HCT116 (cell line): ENCODE measurements around the gene NOS2. TPM values are rescaled to one million over a fixed set of nuclear protein-coding genes. Genes with fewer than 3 reads are reported as not detected.

Experiments used
- ATAC-seq: fragments of 200-7000 bp; cut with Tn5 transposase; 2 replicates; pipeline ENCODE4 v1.9.1; 2020; ENCODE audit warnings: mild to moderate bottlenecking, moderate library complexity
- BruUV-seq: library from RNA; stranded (reverse); fragments of 400-500 nt; replicated peaks from 2 replicates; lab custom pipeline; 2021; lab: Mats Ljungman, UMichigan
- CTCF ChIA-PET: fragments of 300-600 bp; sonication (Branson Sonifier 250); formaldehyde crosslinking; loops from one replicate; lab custom pipeline; 2021; ENCODE audit warnings: antibody characterized with exemption; lab: Charles Lee
- POLR2A ChIA-PET: fragments of 300-600, 350-600 bp; sonication (Branson Sonifier 250); formaldehyde crosslinking; loops from one replicate; lab custom pipeline; 2021; ENCODE audit warnings: antibody characterized with exemption; lab: Charles Lee
- RAD21 ChIA-PET, 2 experiments: fragments of 300-600 bp; sonication (Branson Sonifier 250); formaldehyde crosslinking; loops; one replicate each; lab custom pipeline; 2023; ENCODE audit warnings: low total read pairs in 2 of 2; ENCODE audit not compliant: uncharacterized antibody in 2 of 2, unreplicated experiment in 2 of 2, low non-redundant PET in 1 of 2; lab: Charles Lee
- DNase-seq: peaks from one replicate; pipeline ENCODE4 v3.0.0-alpha.2; 2010; ENCODE audit warnings: low read depth, low spot score
- H2AFZ ChIP-seq: fragments of 200-600 bp; shearing (Covaris generic), sonication (generic); 2 replicates; pipeline ENCODE4 v1.6.1; 2017; ENCODE audit warnings: low read depth, mixed run types, mixed read lengths, antibody characterized with exemption, low read length; ENCODE audit not compliant: poor library complexity, severe bottlenecking
- H3K27ac ChIP-seq: 2 replicates; pipeline ENCODE4 v1.5.1; 2012; ENCODE audit warnings: low read depth, low read length
- H3K27me3 ChIP-seq: fragments of 200-600 bp; sonication (generic); 2 replicates; pipeline ENCODE4 v1.6.1; 2016; ENCODE audit warnings: mixed run types, low read length, mixed read lengths; ENCODE audit not compliant: insufficient read depth
- H3K36me3 ChIP-seq, 2 experiments: fragments of 200-500 bp in 1 of 2; fragments of 200-600 bp in 1 of 2; sonication (Bioruptor generic) in 1 of 2; sonication (generic) in 1 of 2; 2 replicates each; pipeline versions ENCODE4 v1.5.1 to v1.6.1; 2014 to 2016; ENCODE audit warnings: low read length in 2 of 2, inconsistent platforms in 1 of 2, mixed read lengths in 1 of 2, mixed run types in 1 of 2; ENCODE audit not compliant: insufficient read depth in 2 of 2, control insufficient read depth in 1 of 2
- H3K4me1 ChIP-seq, 2 experiments: fragments of 200-600 bp in 1 of 2; sonication (generic) in 1 of 2; 2 replicates each; pipeline versions ENCODE4 v1.5.1 to v1.6.1; 2012 to 2017; ENCODE audit warnings: low read length in 2 of 2, inconsistent platforms in 1 of 2, mild to moderate bottlenecking in 1 of 2, mixed read lengths in 1 of 2, mixed run types in 1 of 2, moderate library complexity in 1 of 2; ENCODE audit not compliant: insufficient read depth in 2 of 2, control insufficient read depth in 1 of 2
- H3K4me2 ChIP-seq: fragments of 200-600 bp; sonication (generic); 2 replicates; pipeline ENCODE4 v1.6.1; 2017; ENCODE audit warnings: mixed run types, low read length, mixed read lengths
- H3K4me3 ChIP-seq, 2 experiments: fragments of 200-600 bp in 1 of 2; sonication (generic) in 1 of 2; replicated peaks in 1 of 2; 2 replicates each; pipeline ENCODE4 v1.5.1; 2011 to 2016; ENCODE audit warnings: low read length in 2 of 2, control low read depth in 1 of 2, low read depth in 1 of 2, mild to moderate bottlenecking in 1 of 2, mixed read lengths in 1 of 2, mixed run types in 1 of 2
- H3K79me2 ChIP-seq: fragments of 200-600 bp; sonication (generic); 2 replicates; pipeline ENCODE4 v1.6.1; 2017; ENCODE audit warnings: mild to moderate bottlenecking, mixed run types, low read length, moderate library complexity, mixed read lengths; ENCODE audit not compliant: insufficient read depth
- H3K9ac ChIP-seq: fragments of 200-600 bp; sonication (generic); 2 replicates; pipeline ENCODE4 v1.6.1; 2016; ENCODE audit warnings: low read length, mixed read lengths
- H3K9me2 ChIP-seq: fragments of 200-600 bp; sonication (generic), shearing (Covaris generic); 2 replicates; pipeline ENCODE4 v1.6.1; 2017; ENCODE audit warnings: mixed run types, mild to moderate bottlenecking, moderate library complexity; ENCODE audit not compliant: insufficient read depth
- H3K9me3 ChIP-seq, 2 experiments: fragments of 200-500 bp in 1 of 2; fragments of 200-600 bp in 1 of 2; sonication (Bioruptor generic) in 1 of 2; sonication (generic) in 1 of 2; 2 replicates each; pipeline ENCODE4 v1.6.1; 2014 to 2017; ENCODE audit warnings: low read length in 2 of 2, mixed read lengths in 2 of 2, inconsistent platforms in 1 of 2, low read depth in 1 of 2, mild to moderate bottlenecking in 1 of 2, mixed run types in 1 of 2, moderate library complexity in 1 of 2; ENCODE audit not compliant: control insufficient read depth in 1 of 2, insufficient read depth in 1 of 2
- H4K20me1 ChIP-seq: fragments of 200-600 bp; sonication (generic), shearing (Covaris generic); 2 replicates; pipeline ENCODE4 v1.6.1; 2017; ENCODE audit warnings: mixed run types, mild to moderate bottlenecking, moderate library complexity; ENCODE audit not compliant: insufficient read depth
- MAX ChIP-seq: IDR thresholded peaks from 2 replicates; pipeline ENCODE4 v1.6.1; 2012
- POLR2AphosphoS5 ChIP-seq: IDR thresholded peaks from 2 replicates; pipeline ENCODE4 v1.6.1; 2011; ENCODE audit warnings: mild to moderate bottlenecking, low read depth, low read length, moderate library complexity
- SIN3A ChIP-seq: IDR thresholded peaks from 2 replicates; pipeline ENCODE4 v1.6.1; 2012; ENCODE audit warnings: low read depth
- ZFX ChIP-seq: fragments of 450-650 bp; IDR thresholded peaks from 2 replicates; pipeline ENCODE4 v1.6.1; 2017
- intact Hi-C: fragments of 100-400 bp; cut with micrococcal nuclease; formaldehyde crosslinking; loops from 2 replicates; pipeline ENCODE4 v1.10.0; 2022
- total RNA-seq: library from RNA; stranded (reverse); gene quantifications from one replicate; pipeline ENCODE4 v1.2.1, GENCODE V29; 2021; ENCODE audit not compliant: unreplicated experiment

NOS2 gene
- total RNA-seq, 1 experiment from 2014 or later = 0.07 TPM

- Histone ChIP-seq H3K4me1 (no peaks in the 10 kb centered on the region), H3K9ac (no peak overlapping the region), H3K9me3 (no peaks in the 10 kb centered on the region), H3K9me2 (no peaks in the 10 kb centered on the region), H3K4me2 (no peak overlapping the region), H3K27me3 (no peaks in the 10 kb centered on the region), H2AFZ (no peak overlapping the region), H4K20me1 (no peaks in the 10 kb centered on the region), H3K79me2 (no peaks in the 10 kb centered on the region), H3K36me3 (no peaks in the 10 kb centered on the region), H3K27ac (no peak overlapping the region), H3K4me3 (no peak overlapping the region)
- no TSS peak for BruUV-seq
- ATAC-seq = no peak
- TF ChIP-seq POLR2AphosphoS5 (no peak), SIN3A (no peak), MAX (no peak), ZFX (no peak)
- RAD21 ChIA-PET = no interaction called here
- POLR2A ChIA-PET = no interaction called here
- CTCF ChIA-PET = no interaction called here
- intact Hi-C loops = no loop called here
- no peak for DNase-seq
These were observed 78.5 kb downstream of the NOS2 start for GRCh38 chr17:27721797-27722196.

Other genes starting within 250 kb of the NOS2 start
- gene LGALS9, start 169.3 kb downstream of the NOS2 start, total RNA-seq = 1.9 TPM
- gene LYRM9, start 92.8 kb upstream of the NOS2 start, total RNA-seq = 4.8 TPM
- 12.8 TPM for gene NLK, start 242.1 kb upstream of the NOS2 start, total RNA-seq